ENCODE results near the gene KPNA5.
"Not testable (repeated sequence)": the region's sequence is repeated elsewhere in the genome, so short reads cannot be mapped to it uniquely, and the experiment has no call there.

KPNA5 gene

GRCh38 chr6:116703888-116704287 lies 22.9 kb downstream of the KPNA5 start:
- DNase-seq (ENCODE audit: low read depth in 2 of 2), result not testable (repeated sequence)

DNA sequence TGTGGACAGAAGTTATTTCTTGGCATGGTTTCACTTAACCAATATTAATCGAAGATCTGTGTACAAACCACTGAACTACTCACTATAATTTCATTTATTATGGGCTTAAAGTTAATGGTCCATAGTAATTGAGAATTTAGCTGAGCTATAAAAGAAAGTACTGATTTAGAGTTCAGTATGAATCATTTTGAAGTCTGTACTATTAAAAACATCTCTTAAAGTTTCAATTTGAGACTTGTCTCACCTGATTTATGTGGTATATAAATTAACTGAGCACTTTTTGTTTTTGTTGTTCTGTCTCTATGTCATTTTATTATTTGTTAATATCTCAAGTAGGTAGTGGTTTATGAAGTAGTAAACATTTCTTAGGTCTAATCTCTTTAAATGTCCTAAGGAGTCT lies 24.9 kb downstream of the KPNA5 start:
- DNase-seq (ENCODE audit: low read depth in 2 of 2), result no peak

DNA sequence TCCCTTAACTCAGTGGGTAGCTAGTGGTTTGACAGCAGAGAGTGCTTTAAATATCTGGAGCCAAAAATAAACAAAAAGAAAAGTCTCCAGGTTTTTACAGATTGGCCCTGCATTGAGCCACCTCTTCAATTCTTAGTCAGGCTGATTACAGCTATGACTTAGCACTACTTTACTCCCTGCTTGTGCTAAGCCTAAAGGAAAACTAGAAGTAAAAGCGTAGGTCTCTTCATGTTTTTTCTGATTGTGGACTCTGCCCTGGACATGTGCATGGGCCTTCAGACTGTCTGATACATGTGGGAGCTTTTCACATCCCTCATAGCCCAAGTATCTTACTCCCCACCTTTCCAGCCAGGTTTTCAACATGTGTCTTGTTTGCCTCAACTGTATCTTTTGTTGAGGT lies 33.3 kb downstream of the KPNA5 start:
- DNase-seq (ENCODE audit: low read depth in 2 of 2), result no peak

GRCh38 chr6:116714761-116715160 lies 33.8 kb downstream of the KPNA5 start:
- no peak for DNase-seq (ENCODE audit: low read depth in 2 of 2)

DNA sequence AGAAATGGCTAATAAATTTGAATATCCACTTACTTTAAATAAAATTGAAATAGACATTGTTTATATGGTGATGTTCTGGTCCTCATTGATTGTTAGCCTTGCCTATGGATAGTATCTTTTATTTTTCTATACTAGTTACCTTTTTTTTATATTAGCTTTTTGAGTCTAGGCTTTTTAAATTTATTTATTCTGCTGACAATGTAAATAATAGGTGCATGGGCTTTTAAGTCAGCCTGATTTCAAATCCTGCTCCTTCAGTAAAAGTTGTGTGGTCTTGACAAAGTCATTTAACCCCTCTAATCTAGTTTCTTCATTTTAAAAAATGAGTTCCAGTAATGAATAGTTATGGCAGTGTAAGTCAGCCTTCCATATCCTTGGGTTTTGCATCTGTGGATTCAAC lies 45.9 kb downstream of the KPNA5 start:
- DNase-seq (ENCODE audit: low read depth in 2 of 2), result no peak

DNA sequence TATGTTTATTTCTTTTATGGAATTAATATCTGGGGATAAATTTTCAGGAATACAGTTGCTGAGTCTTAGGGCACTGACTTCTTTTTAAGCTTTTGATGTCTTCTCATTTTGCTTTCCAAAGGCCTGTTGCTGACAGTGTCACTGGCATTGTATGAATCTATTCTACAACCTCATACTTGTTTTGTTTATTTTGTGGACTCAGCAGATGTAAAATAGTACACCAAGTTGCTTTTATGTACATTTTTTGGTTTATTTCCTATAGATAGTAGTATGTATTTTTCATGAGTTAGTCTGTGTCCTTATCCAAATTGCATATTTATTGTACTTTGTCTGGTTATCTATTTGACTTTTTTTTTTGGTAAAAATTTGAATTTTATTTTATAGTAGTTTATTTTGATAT lies 49.5 kb downstream of the KPNA5 start:
- no peak for DNase-seq (ENCODE audit: low read depth in 2 of 2)

DNA sequence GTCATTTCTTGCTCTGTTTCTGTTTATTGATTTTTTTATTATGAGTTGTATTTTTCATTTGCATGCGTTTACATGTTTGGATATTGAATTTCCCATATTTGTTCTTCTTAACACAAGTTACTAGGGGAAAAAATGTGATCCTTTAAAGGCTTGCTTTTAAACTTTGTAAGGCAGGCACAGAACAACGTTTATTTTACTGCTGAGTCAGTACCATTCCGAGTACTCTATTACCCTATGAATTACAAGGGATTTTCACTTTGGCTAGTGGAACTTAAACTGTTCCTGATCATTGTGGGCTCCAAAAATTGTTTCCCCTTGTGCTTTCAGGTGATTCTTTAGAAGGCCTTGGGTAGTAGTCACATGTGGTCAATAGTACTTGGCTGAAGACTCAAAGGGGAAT lies 56.0 kb downstream of the KPNA5 start:
- DNase-seq (ENCODE audit: low read depth in 2 of 2), result no peak

DNA sequence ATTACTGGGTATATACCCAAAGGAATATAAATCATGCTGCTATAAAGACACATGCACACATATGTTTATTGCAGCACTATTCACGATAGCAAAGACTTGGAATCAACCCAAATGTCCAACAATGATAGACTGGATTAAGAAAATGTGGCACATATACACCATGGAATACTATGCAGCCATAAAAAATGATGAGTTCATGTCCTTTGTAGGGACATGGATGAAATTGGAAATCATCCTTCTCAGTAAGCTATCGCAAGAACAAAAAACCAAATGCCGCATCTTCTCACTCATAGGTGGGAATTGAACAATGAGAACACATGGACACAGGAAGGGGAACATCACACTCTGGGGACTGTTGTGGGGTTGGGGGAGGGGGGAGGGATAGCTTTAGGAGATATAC lies 59.5 kb downstream of the KPNA5 start:
- not testable (repeated sequence) for DNase-seq (ENCODE audit: low read depth in 2 of 2)

- no peak for DNase-seq (ENCODE audit: low read depth in 2 of 2)
These were observed 60.6 kb downstream of the KPNA5 start for GRCh38 chr6:116741571-116741970.

- DNase-seq (ENCODE audit: low read depth in 2 of 2), result no peak
These were observed 64.2 kb downstream of the KPNA5 start for GRCh38 chr6:116745176-116745575.

DNA sequence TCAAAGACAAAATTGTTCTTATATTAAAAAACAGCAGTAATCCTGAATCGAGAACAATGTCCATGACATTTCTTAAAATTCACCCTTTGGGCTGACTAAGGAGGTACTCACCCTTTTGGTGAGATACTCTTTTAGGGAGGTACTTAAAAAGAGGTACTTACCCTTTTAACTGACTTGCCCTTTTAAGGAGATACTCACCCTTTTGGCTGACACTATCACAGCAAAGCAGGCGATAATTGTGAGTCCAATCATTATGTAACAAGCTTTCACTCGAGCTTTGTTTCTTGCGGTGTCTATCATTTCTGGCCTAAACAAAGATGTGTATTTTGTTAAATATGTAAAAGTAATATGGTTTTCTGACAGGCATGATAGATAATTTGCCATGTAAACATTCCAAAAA lies 80.8 kb downstream of the KPNA5 start:
- DNase-seq (ENCODE audit: low read depth in 2 of 2), result no peak

- DNase-seq (ENCODE audit: low read depth in 2 of 2), result no peak
These were observed 81.2 kb downstream of the KPNA5 start for GRCh38 chr6:116762235-116762634.

GRCh38 chr6:116763048-116763447 lies 82.0 kb downstream of the KPNA5 start:
- DNase-seq (ENCODE audit: low read depth in 2 of 2), result no peak

DNA sequence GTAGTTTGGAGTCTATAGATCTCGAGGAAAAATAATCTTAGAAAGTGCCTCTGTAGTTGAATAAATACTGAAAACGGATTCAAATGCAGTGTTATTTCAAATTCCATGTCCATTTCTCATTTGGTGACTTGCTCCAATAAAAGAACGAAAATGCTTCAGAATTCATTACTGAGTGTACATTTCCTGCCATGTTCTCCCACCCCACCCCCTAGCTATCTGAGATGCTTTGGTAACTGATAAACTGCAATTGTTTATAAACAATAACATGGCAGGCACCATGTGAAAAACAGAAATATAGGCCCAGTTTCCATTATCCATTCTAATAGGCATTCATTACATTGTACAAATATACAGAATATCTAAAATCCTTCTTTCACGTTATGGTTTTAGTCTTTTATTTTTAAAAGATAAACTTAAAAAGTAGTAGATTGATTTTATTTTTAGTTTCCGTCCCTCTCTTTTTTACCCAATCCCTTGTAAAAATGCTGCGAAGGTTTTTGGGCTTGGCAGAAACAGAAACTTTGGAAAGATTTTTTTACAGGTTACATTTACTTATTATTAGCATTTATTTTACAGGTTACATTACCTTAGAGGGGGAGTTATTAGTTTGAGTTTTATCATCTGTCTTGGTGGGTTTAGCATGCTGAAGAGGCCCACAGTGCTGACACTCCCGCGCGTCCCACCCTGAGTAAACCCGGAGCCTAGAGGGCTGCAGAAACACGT lies 83.1 kb downstream of the KPNA5 start:
- no peak for DNase-seq (ENCODE audit: low read depth in 2 of 2)

DNA sequence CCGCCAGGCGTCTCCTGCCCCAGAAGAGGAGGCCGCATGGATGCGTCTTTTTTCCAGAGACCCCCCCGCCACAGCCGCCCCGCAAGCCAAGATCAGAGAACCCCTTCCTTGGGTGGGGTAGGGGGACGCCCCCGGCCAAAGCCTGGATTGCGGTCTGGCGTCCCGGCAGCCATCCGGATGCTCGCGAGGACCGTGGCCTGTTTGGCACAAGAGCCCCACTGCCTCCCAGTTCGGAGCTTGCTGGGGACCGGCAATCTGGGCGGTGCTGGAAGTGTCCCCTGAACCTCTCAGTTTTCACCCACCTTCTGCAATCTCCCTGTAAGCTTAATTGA lies 83.6 kb downstream of the KPNA5 start:
- no peak for DNase-seq (ENCODE audit: low read depth in 2 of 2)

- DNase-seq (ENCODE audit: low read depth in 2 of 2), result no peak
These were observed 84.2 kb downstream of the KPNA5 start, which contains the start of gene FAM162B for GRCh38 chr6:116764961-116765841. TSS of gene FAM162B (minus strand) at chr6:116765719. CDS start at chr6:116765576, 143 bp downstream.

GRCh38 chr6:116766506-116767176 lies 85.6 kb downstream of the KPNA5 start:
- no peak for DNase-seq (ENCODE audit: low read depth in 2 of 2)

GRCh38 chr6:116767715-116768114 lies 86.7 kb downstream of the KPNA5 start:
- DNase-seq (ENCODE audit: low read depth in 2 of 2), result no peak

GRCh38 chr6:116772450-116772849 lies 91.4 kb downstream of the KPNA5 start:
- no peak for DNase-seq (ENCODE audit: low read depth in 2 of 2)

DNA sequence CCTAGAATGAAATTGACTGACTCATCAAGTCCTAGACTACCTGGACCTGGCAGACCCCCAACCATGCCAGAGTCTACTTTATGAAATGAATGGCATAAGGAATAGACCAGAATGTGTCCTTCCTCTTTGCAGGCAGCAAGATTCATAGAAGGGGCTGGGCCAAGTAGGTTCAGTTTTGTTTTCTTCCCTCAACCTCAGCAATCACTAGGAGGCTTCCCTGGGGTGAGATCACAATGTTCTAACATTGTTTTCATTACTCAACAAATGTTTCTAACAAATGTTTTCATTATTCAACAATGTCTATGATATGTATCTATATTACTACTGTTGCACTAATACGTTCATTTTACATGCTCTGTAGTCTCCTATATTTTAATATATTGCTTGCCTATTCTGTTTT lies 92.9 kb downstream of the KPNA5 start:
- no peak for DNase-seq (ENCODE audit: low read depth in 2 of 2)

GRCh38 chr6:116779573-116780164 lies 98.7 kb downstream of the KPNA5 start:
- no peak for DNase-seq (ENCODE audit: low read depth in 2 of 2)

DNA sequence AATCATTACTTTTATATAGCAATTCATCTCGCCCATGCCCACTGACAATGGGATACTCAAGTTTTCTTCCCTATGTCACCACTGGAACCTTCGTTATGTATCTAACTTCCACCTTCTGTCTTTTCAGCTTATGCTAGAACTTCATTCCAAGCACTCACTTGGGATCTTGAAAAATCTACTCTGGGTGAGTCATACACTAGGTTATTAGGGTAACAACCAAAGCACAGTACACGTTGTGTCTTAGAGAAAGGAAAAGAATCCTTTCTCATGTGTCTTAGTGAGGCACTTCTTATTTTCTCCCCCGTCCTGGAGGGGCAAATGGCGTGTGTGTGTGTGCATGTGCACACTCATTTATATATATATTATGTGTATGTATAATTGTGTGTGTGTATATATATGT lies 102.8 kb downstream of the KPNA5 start:
- DNase-seq (ENCODE audit: low read depth in 2 of 2), result no peak

Measured in activated CD4-positive, alpha-beta T cell treated with anti-CD3 and anti-CD28 coated beads for 24 hours (primary cell).